IMR-90 (cell line): ENCODE measurements around the gene ZDHHC16. TPM values are rescaled to one million over a fixed set of nuclear protein-coding genes. Genes with fewer than 3 reads are reported as not detected.
A peak's percentile ranks its signal among the peaks of the same experiment; 100 is the strongest.

Source experiments
- ATAC-seq: fragments of 200-7000 bp; cut with Tn5 transposase; 2 replicates; pipeline ENCODE4 v1.9.1; 2020; ENCODE audit warnings: low read depth, mild to moderate bottlenecking, moderate library complexity
- BruUV-seq: library from RNA; stranded (reverse); fragments of 400-500 nt; replicated peaks from 2 replicates; lab custom pipeline; 2021; lab: Mats Ljungman, UMichigan
- CTCF ChIA-PET: fragments of 300-600 bp; formaldehyde crosslinking; extraction: SDS; loops from one replicate; lab custom pipeline; 2021; ENCODE audit warnings: antibody characterized with exemption; lab: Yijun Ruan, JAX
- POLR2A ChIA-PET: fragments of 300-600 bp; sonication (Branson Sonifier 250); formaldehyde crosslinking; loops from one replicate; lab custom pipeline; 2022; ENCODE audit warnings: antibody characterized with exemption; ENCODE audit not compliant: unreplicated experiment; lab: Charles Lee
- DNase-seq: peaks from one replicate; pipeline ENCODE4 v3.0.0; 2013
- H2AFZ ChIP-seq: replicated peaks from 2 replicates; pipeline ENCODE3; 2013; ENCODE audit warnings: low read length, mild to moderate bottlenecking; ENCODE audit not compliant: poor library complexity
- H2AK5ac ChIP-seq: 2 replicates; pipeline ENCODE4 v1.6.1; 2013; ENCODE audit warnings: low read depth, low read length, inconsistent platforms
- H2AK9ac ChIP-seq: replicated peaks from 2 replicates; pipeline ENCODE3; 2013; ENCODE audit warnings: mild to moderate bottlenecking, low read depth, low read length, moderate library complexity; ENCODE audit not compliant: poor library complexity
- H2BK120ac ChIP-seq: 2 replicates; pipeline ENCODE4 v1.6.1; 2013; ENCODE audit warnings: low read depth, low read length, inconsistent platforms
- H2BK15ac ChIP-seq: 3 replicates; pipeline ENCODE4 v1.6.1; 2013; ENCODE audit warnings: low read depth, low read length, inconsistent platforms
- H2BK20ac ChIP-seq: 2 replicates; pipeline ENCODE4 v1.6.1; 2013; ENCODE audit warnings: low read depth, mild to moderate bottlenecking, inconsistent platforms, low read length, moderate library complexity
- H2BK5ac ChIP-seq: 2 replicates; pipeline ENCODE4 v1.6.1; 2013; ENCODE audit warnings: mild to moderate bottlenecking, low read depth, low read length, inconsistent platforms; ENCODE audit not compliant: poor library complexity, severe bottlenecking
- H3K14ac ChIP-seq: replicated peaks from 2 replicates; pipeline ENCODE4 v1.6.1; 2013; ENCODE audit warnings: low read depth, low read length, inconsistent platforms
- H3K18ac ChIP-seq: 2 replicates; pipeline ENCODE4 v1.6.1; 2013; ENCODE audit warnings: low read depth, low read length, control low read depth
- H3K23ac ChIP-seq: 2 replicates; pipeline ENCODE4 v1.6.1; 2013; ENCODE audit warnings: low read depth, low read length, inconsistent platforms
- H3K27ac ChIP-seq: 2 replicates; pipeline ENCODE4 v1.5.1; 2013; ENCODE audit warnings: mild to moderate bottlenecking, control low read depth, low read length; ENCODE audit not compliant: insufficient read depth
- H3K27me3 ChIP-seq: 2 replicates; pipeline ENCODE4 v1.6.1; 2013; ENCODE audit warnings: low read length; ENCODE audit not compliant: control insufficient read depth, insufficient read depth
- H3K36me3 ChIP-seq: 2 replicates; pipeline ENCODE4 v1.6.1; 2013; ENCODE audit warnings: low read length, mixed read lengths; ENCODE audit not compliant: control insufficient read depth, insufficient read depth
- H3K4ac ChIP-seq: 2 replicates; pipeline ENCODE4 v1.6.1; 2013; ENCODE audit warnings: low read depth, low read length, inconsistent platforms
- H3K4me1 ChIP-seq: 2 replicates; pipeline ENCODE4 v1.6.1; 2013; ENCODE audit warnings: low read length, mixed read lengths; ENCODE audit not compliant: control insufficient read depth, insufficient read depth
- H3K4me2 ChIP-seq: 2 replicates; pipeline ENCODE4 v1.6.1; 2013; ENCODE audit warnings: low read depth, mild to moderate bottlenecking, control low read depth, low read length, moderate library complexity
- H3K4me3 ChIP-seq: 2 replicates; pipeline ENCODE4 v1.5.1; 2013; ENCODE audit warnings: low read depth, mild to moderate bottlenecking, control low read depth, low read length, moderate library complexity; ENCODE audit not compliant: insufficient read depth
- H3K56ac ChIP-seq: 2 replicates; pipeline ENCODE4 v1.6.1; 2013; ENCODE audit warnings: low read length, inconsistent platforms; ENCODE audit not compliant: insufficient read depth; ENCODE audit errors: extremely low read depth
- H3K79me1 ChIP-seq, 2 experiments: 2 replicates each; pipeline ENCODE4 v1.6.1; 2013; ENCODE audit warnings: low read length in 2 of 2, inconsistent platforms in 1 of 2, low read depth in 1 of 2
- H3K9ac ChIP-seq: 2 replicates; pipeline ENCODE4 v1.6.1; 2013; ENCODE audit warnings: low read depth, low read length, control low read depth
- H3K9me1 ChIP-seq: 2 replicates; pipeline ENCODE4 v1.6.1; 2013; ENCODE audit warnings: low read length, inconsistent platforms; ENCODE audit not compliant: insufficient read depth
- H3K9me3 ChIP-seq: 2 replicates; pipeline ENCODE4 v1.6.1; 2013; ENCODE audit warnings: low read length; ENCODE audit not compliant: control insufficient read depth, insufficient read depth
- H4K20me1 ChIP-seq: 2 replicates; pipeline ENCODE4 v1.6.1; 2013; ENCODE audit warnings: low read length, inconsistent platforms; ENCODE audit not compliant: insufficient read depth
- H4K5ac ChIP-seq: 2 replicates; pipeline ENCODE4 v1.6.1; 2013; ENCODE audit warnings: mild to moderate bottlenecking, low read depth, low read length, control low read depth
- H4K8ac ChIP-seq, 2 experiments: 2 replicates each; pipeline ENCODE4 v1.6.1; 2013; ENCODE audit warnings: low read depth in 2 of 2, low read length in 2 of 2, control low read depth in 1 of 2, inconsistent platforms in 1 of 2
- H4K91ac ChIP-seq: 2 replicates; pipeline ENCODE4 v1.6.1; 2013; ENCODE audit warnings: low read depth, low read length, inconsistent platforms; ENCODE audit not compliant: insufficient read depth
- CTCF ChIP-seq: conservative IDR thresholded peaks from 2 replicates; pipeline ENCODE4 v1.5.1; 2012; ENCODE audit warnings: mild to moderate bottlenecking, low read depth, low read length, improper control_type of control experiment
- FOS ChIP-seq: fragments of 150-350 bp; IDR thresholded peaks from 2 replicates; pipeline ENCODE4 v1.6.1; 2016; ENCODE audit warnings: low read depth, low read length
- MAFK ChIP-seq: IDR thresholded peaks from 2 replicates; pipeline ENCODE4 v1.6.1; 2012; ENCODE audit warnings: low read depth, low read length, improper control_type of control experiment
- MAZ ChIP-seq: IDR thresholded peaks from 2 replicates; pipeline ENCODE4 v1.6.1; 2012; ENCODE audit warnings: low read depth, mild to moderate bottlenecking, low read length, improper control_type of control experiment, moderate library complexity, borderline replicate concordance
- MXI1 ChIP-seq: IDR thresholded peaks from 2 replicates; pipeline ENCODE4 v1.6.1; 2012; ENCODE audit warnings: low read depth, mild to moderate bottlenecking, low read length, moderate library complexity, borderline replicate concordance
- POLR2A ChIP-seq: IDR thresholded peaks from 2 replicates; pipeline ENCODE4 v1.6.1; 2012; ENCODE audit warnings: mild to moderate bottlenecking, low read depth, low read length
- RAD21 ChIP-seq: IDR thresholded peaks from 2 replicates; pipeline ENCODE4 v1.6.1; 2012; ENCODE audit warnings: low read length, improper control_type of control experiment
- RCOR1 ChIP-seq: IDR thresholded peaks from 2 replicates; pipeline ENCODE4 v1.6.1; 2012; ENCODE audit warnings: mild to moderate bottlenecking, low read length, improper control_type of control experiment; ENCODE audit not compliant: insufficient replicate concordance
- RFX5 ChIP-seq: IDR thresholded peaks from 2 replicates; pipeline ENCODE4 v1.8.0; 2012; ENCODE audit warnings: low read depth, mild to moderate bottlenecking, low read length, moderate library complexity
- SMC3 ChIP-seq: fragments of 150-350 bp; IDR thresholded peaks from 2 replicates; pipeline ENCODE4 v1.6.1; 2016; ENCODE audit warnings: low read depth, mild to moderate bottlenecking, antibody characterized with exemption, low read length, moderate library complexity
- WGBS, 2 experiments: methylation state at CpG; one replicate each; pipeline versions ENCODE4 v1.1.5 to v1.1.7; 2013; ENCODE audit warnings: missing lambda C conversion rate in 2 of 2; ENCODE audit not compliant: insufficient read length in 1 of 2; ENCODE audit errors: extremely low coverage in 2 of 2; 5-methylcytosine and 5-hydroxymethylcytosine counted together
- dilution Hi-C: fragments of 300-500 bp; cut with HindIII; formaldehyde crosslinking; loops from one replicate; pipeline ENCODE4 v1.14.3; 2018; ENCODE audit warnings: low sequenced_read_pairs; ENCODE audit not compliant: unreplicated experiment
- in situ Hi-C: fragments of 300-500 bp; cut with MboI; formaldehyde crosslinking; loops from 3 replicates; pipeline ENCODE4 v1.14.3; 2019; ENCODE audit warnings: low sequenced_read_pairs, inconsistent platforms, mixed read lengths
- intact Hi-C: fragments of 100-400 bp; cut with micrococcal nuclease; formaldehyde crosslinking; loops from 2 replicates; pipeline ENCODE4 v1.10.0; 2022
- polyA plus RNA-seq, 3 experiments: library from polyadenylated mRNA; depleted of rRNA; stranded (reverse); fragments of >200 nt; gene quantifications; 2 replicates each; pipeline ENCODE4 v1.2.3, GENCODE V29; 2012; ENCODE audit warnings: low replicate concordance in 1 of 3
- total RNA-seq: library from RNA; depleted of rRNA; stranded (reverse); fragments of >200 nt; gene quantifications from 2 replicates; pipeline ENCODE4 v1.2.3, GENCODE V29; 2012
- TF ChIP-seq, protein P1 (sequence below): fragments of 150-350 bp; IDR thresholded peaks from 2 replicates; pipeline ENCODE4 v1.6.1; 2017; ENCODE audit warnings: mild to moderate bottlenecking, antibody characterized with exemption, low read length, low read depth
- TF ChIP-seq, protein P2 (sequence below): fragments of 150-350 bp; IDR thresholded peaks from 2 replicates; pipeline ENCODE4 v1.6.1; 2016; ENCODE audit warnings: low read depth, mild to moderate bottlenecking, low read length, moderate library complexity, borderline replicate concordance

Gene ZDHHC16
- total and polyA plus RNA-seq, 2 of the 4 experiments (the other 2 are of a cell fraction) = 54.7 to 64.0 TPM

GRCh38 chr10:97483921-97484320, 37.9 kb downstream of the ZDHHC16 start:
- TF ChIP-seq POLR2A (no peak), MXI1 (no peak), SMC3 (no peak), MAFK (no peak), RFX5 (no peak), MAZ (no peak), FOS (no peak), CTCF (no peak), RAD21 (no peak), RCOR1 (no peak)
- TF ChIP-seq, protein P1, sequence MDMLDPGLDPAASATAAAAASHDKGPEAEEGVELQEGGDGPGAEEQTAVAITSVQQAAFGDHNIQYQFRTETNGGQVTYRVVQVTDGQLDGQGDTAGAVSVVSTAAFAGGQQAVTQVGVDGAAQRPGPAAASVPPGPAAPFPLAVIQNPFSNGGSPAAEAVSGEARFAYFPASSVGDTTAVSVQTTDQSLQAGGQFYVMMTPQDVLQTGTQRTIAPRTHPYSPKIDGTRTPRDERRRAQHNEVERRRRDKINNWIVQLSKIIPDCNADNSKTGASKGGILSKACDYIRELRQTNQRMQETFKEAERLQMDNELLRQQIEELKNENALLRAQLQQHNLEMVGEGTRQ = no peak
- TF ChIP-seq, protein P2, sequence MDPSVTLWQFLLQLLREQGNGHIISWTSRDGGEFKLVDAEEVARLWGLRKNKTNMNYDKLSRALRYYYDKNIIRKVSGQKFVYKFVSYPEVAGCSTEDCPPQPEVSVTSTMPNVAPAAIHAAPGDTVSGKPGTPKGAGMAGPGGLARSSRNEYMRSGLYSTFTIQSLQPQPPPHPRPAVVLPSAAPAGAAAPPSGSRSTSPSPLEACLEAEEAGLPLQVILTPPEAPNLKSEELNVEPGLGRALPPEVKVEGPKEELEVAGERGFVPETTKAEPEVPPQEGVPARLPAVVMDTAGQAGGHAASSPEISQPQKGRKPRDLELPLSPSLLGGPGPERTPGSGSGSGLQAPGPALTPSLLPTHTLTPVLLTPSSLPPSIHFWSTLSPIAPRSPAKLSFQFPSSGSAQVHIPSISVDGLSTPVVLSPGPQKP = no peak
- no peak overlapping the region for H2AK9ac ChIP-seq
- peaks cover 19 to 76% of the 10 kb centered on the region in 2 experiments for H3K79me1 ChIP-seq
- no peak overlapping the region for H2BK15ac ChIP-seq
- H3K9me1 ChIP-seq = peaks cover 18% of the 10 kb centered on the region
- peak overlapping the region; percentile 47; the same call in 1 of the 2 replicates for H3K23ac ChIP-seq
- peaks cover 7% of the 10 kb centered on the region for H3K4me1 ChIP-seq
- no peak overlapping the region for H4K5ac ChIP-seq
- no peak overlapping the region for H2AK5ac ChIP-seq
- no peak overlapping the region for H2BK20ac ChIP-seq
- no peak overlapping the region for H3K9ac ChIP-seq
- H2BK120ac ChIP-seq = no peak overlapping the region
- H4K91ac ChIP-seq = no peak overlapping the region
- no peak overlapping the region for H3K4me3 ChIP-seq
- H3K18ac ChIP-seq = no peak overlapping the region
- H3K14ac ChIP-seq = no peak overlapping the region
- in situ Hi-C loops (no loop called here), dilution Hi-C loops (no loop called here), intact Hi-C loops (no loop called here)
- peaks cover 18% of the 10 kb centered on the region for H3K36me3 ChIP-seq
- H4K8ac ChIP-seq = no peak overlapping the region
- no peaks in the 10 kb centered on the region for H3K27me3 ChIP-seq
- no peaks in the 10 kb centered on the region for H3K9me3 ChIP-seq
- DNase-seq (peak; percentile 36), ATAC-seq (no peak)
- no peak overlapping the region for H3K4me2 ChIP-seq
- no TSS peak for BruUV-seq
- peaks cover 34% of the 10 kb centered on the region for H4K20me1 ChIP-seq
- H3K27ac ChIP-seq = no peak overlapping the region
- H2BK5ac ChIP-seq = peak overlapping the region; percentile 1
- no peak overlapping the region for H2AFZ ChIP-seq
- H3K4ac ChIP-seq = no peak overlapping the region
- ChIA-PET POLR2A (no interaction called here), CTCF (no interaction called here)
- no peak overlapping the region for H3K56ac ChIP-seq
- WGBS, 2 experiments = no CpG with 5 or more reads among the region's 1 CpG
